HG02588 (cell line): ENCODE data around the gene COL16A1.

Source experiments
- ATAC-seq: cut with Tn5 transposase; IDR thresholded peaks from one replicate; pipeline ENCODE4 v1.9.1; 2021; ENCODE audit warnings: mild to moderate bottlenecking, moderate library complexity; ENCODE audit not compliant: unreplicated experiment

Gene COL16A1

GRCh38 chr1:31605908-31606427, 97.8 kb downstream of the COL16A1 start:
- ATAC-seq: peak; percentile 67
